Breast epithelium (tissue), 3 donors: ENCODE data around the gene KLK8.

Experiments
- POLR2AphosphoS5 ChIP-seq, 3 donors: sonication (generic); formaldehyde crosslinking; IDR thresholded peaks; one replicate each; pipeline ENCODE4 v1.6.1; 2017; ENCODE audit warnings: antibody characterized with exemption in 3 of 3
- TF ChIP-seq, protein P1 (sequence below), 3 donors: fragments of 450-650 bp; IDR thresholded peaks; one replicate each; pipeline ENCODE4 v1.5.1; 2016 to 2017; ENCODE audit warnings: antibody characterized with exemption in 3 of 3, mild to moderate bottlenecking in 3 of 3, moderate library complexity in 3 of 3

DNA sequence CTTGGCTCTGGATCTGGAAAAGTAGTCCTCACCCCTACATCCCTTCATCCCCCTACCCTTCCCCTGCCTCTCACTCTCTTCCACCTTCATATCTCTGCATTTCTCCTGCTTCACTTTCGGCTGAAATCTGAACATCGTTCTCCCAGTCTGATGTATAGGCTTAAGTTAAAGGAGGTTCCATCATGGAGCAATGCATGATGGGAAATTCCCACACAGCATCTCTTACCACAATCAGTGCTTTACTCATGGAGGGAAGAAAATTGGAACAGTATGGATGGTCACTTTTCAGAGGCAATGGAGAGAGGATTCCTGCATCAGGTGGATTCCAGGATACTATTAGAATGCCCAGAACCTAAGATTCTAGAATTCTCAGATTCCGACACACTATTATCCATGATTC, 6.1 kb upstream of the KLK8 start:
- TF ChIP-seq, protein P1, sequence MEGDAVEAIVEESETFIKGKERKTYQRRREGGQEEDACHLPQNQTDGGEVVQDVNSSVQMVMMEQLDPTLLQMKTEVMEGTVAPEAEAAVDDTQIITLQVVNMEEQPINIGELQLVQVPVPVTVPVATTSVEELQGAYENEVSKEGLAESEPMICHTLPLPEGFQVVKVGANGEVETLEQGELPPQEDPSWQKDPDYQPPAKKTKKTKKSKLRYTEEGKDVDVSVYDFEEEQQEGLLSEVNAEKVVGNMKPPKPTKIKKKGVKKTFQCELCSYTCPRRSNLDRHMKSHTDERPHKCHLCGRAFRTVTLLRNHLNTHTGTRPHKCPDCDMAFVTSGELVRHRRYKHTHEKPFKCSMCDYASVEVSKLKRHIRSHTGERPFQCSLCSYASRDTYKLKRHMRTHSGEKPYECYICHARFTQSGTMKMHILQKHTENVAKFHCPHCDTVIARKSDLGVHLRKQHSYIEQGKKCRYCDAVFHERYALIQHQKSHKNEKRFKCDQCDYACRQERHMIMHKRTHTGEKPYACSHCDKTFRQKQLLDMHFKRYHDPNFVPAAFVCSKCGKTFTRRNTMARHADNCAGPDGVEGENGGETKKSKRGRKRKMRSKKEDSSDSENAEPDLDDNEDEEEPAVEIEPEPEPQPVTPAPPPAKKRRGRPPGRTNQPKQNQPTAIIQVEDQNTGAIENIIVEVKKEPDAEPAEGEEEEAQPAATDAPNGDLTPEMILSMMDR (IDR thresholded peaks at IDR 0.05) = no peak
- TF ChIP-seq POLR2AphosphoS5 (IDR thresholded peaks at IDR 0.05) = no peak
